ENCODE results near the gene ZNF582. TPM values are rescaled to one million over a fixed set of nuclear protein-coding genes. Genes with fewer than 3 reads are reported as not detected.
A peak's percentile ranks its signal among the peaks of the same experiment; 100 is the strongest.
"Not testable (repeated sequence)": the region's sequence is repeated elsewhere in the genome, so short reads cannot be mapped to it uniquely, and the experiment has no call there.

Gene ZNF582
- total RNA-seq, 6 donors from 2014 or later = 2.1 to 11.9 (median 2.7) TPM

- Histone ChIP-seq H3K9me3 (no peaks in the 10 kb centered on the region), H3K27ac (no peak overlapping the region), H3K36me3 (no peaks in the 10 kb centered on the region), H3K27me3 (no peaks in the 10 kb centered on the region), H3K4me1 (no peaks in the 10 kb centered on the region), H3K4me3 (no peak overlapping the region)
- no peak for DNase-seq
- 76 to 81% methylated on average over 7 of the region's 7 CpGs for WGBS, 2 donors
- no peak for ATAC-seq (ENCODE audit: low FRiP score in 2 of 2)
- no peak for TF ChIP-seq EP300 (IDR thresholded peaks at IDR 0.05)
- TF ChIP-seq, protein P1, sequence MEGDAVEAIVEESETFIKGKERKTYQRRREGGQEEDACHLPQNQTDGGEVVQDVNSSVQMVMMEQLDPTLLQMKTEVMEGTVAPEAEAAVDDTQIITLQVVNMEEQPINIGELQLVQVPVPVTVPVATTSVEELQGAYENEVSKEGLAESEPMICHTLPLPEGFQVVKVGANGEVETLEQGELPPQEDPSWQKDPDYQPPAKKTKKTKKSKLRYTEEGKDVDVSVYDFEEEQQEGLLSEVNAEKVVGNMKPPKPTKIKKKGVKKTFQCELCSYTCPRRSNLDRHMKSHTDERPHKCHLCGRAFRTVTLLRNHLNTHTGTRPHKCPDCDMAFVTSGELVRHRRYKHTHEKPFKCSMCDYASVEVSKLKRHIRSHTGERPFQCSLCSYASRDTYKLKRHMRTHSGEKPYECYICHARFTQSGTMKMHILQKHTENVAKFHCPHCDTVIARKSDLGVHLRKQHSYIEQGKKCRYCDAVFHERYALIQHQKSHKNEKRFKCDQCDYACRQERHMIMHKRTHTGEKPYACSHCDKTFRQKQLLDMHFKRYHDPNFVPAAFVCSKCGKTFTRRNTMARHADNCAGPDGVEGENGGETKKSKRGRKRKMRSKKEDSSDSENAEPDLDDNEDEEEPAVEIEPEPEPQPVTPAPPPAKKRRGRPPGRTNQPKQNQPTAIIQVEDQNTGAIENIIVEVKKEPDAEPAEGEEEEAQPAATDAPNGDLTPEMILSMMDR (IDR thresholded peaks at IDR 0.05) = no peak
Measured at GRCh38 chr19:56347163-56347778, 46.1 kb downstream of the ZNF582 start.

GRCh38 chr19:56341948-56342347, 51.4 kb downstream of the ZNF582 start:
- no peak for TF ChIP-seq EP300 (IDR thresholded peaks at IDR 0.05)
- no peak for TF ChIP-seq POLR2A (IDR thresholded peaks at IDR 0.05)
- no peak for TF ChIP-seq POLR2AphosphoS5 (IDR thresholded peaks at IDR 0.05)
- TF ChIP-seq, protein P1 (IDR thresholded peaks at IDR 0.05) = no peak

DNA sequence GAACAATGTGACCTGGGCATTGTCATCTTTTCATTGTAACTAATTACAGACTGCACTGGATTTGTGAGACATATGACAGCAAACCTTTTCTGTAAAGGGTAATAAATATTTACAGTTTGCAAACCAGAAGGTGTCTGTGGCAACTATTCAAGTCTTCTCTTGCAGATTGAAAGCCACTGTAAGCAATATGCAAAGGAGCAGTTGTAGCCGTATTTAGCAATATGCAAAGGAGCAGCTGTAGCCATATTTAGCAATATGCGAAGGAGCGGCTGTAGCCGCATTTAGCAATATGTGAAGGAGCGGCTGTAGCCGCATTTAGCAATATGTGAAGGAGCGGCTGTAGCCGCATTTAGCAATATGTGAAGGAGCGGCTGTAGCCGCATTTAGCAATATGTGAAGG, 54.3 kb downstream of the ZNF582 start:
- not testable (repeated sequence) for DNase-seq

More at GRCh38 chr19:56341948-56342347, 51.4 kb downstream of the ZNF582 start:
- ATAC-seq (ENCODE audit: low FRiP score in 2 of 2) (no peak), DNase-seq (no peak)
- H3K9me3 ChIP-seq = no peaks in the 10 kb centered on the region
- no peak overlapping the region for H3K27ac ChIP-seq
- H3K27me3 ChIP-seq = no peaks in the 10 kb centered on the region
- no peaks in the 10 kb centered on the region for H3K36me3 ChIP-seq
- no peaks in the 10 kb centered on the region for H3K4me1 ChIP-seq
- no peak overlapping the region for H3K4me3 ChIP-seq

GRCh38 chr19:56337077-56337476, 56.3 kb downstream of the ZNF582 start:
- not testable (repeated sequence) for H3K36me3 ChIP-seq; H3K4me3 ChIP-seq; ATAC-seq (ENCODE audit: low FRiP score in 2 of 2); H3K27me3 ChIP-seq; H3K27ac ChIP-seq; H3K9me3 ChIP-seq; H3K4me1 ChIP-seq
- 76 to 86% methylated on average over 8 of the region's 8 CpGs for WGBS, 2 donors
- DNase-seq = peak in 1 of 2 donors; percentile 24

More for the DNA sequence above, 54.3 kb downstream of the ZNF582 start:
- not testable (repeated sequence) for H3K9me3 ChIP-seq; H3K27me3 ChIP-seq; H3K4me3 ChIP-seq; H3K36me3 ChIP-seq; H3K27ac ChIP-seq; H3K4me1 ChIP-seq; ATAC-seq (ENCODE audit: low FRiP score in 2 of 2)
- whole genome bisulfite sequencing, 2 donors = 88 to 97% methylated on average over 8 of the region's 10 CpGs

DNA sequence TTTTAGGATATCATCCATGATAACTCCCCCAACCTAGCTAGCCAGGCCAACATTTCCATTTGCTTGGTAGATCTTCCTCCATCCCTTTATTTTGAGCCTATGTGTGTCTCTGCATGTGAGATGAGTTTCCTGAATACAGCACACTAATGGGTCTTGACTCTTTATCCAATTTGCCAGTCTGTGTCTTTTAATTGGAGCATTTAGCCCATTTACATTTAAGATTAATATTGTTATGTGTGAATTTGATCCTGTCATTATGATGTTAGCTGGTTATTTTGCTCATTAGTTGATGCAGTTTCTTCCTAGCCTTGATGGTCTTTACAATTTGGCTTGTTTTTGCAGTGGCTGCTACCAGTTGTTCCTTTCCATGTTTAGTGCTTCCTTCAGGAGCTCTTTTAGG, 58.0 kb downstream of the ZNF582 start:
- not testable (repeated sequence) for H3K4me1 ChIP-seq; H3K27me3 ChIP-seq; H3K4me3 ChIP-seq; H3K36me3 ChIP-seq; H3K27ac ChIP-seq; ATAC-seq (ENCODE audit: low FRiP score in 2 of 2); DNase-seq; H3K9me3 ChIP-seq

GRCh38 chr19:56333506-56333905, 59.8 kb downstream of the ZNF582 start:
- H3K9me3 ChIP-seq = peaks cover 0 to 4% (median 0%) of the 10 kb centered on the region in 4 donors
- no peaks in the 10 kb centered on the region for H3K27me3 ChIP-seq
- no peaks in the 10 kb centered on the region for H3K4me1 ChIP-seq
- no peaks in the 10 kb centered on the region for H3K36me3 ChIP-seq
- no peak for TF ChIP-seq POLR2A (IDR thresholded peaks at IDR 0.05)
- TF ChIP-seq, protein P1 (IDR thresholded peaks at IDR 0.05) = peak; percentile 34 to 74 (median 48)
- no peak overlapping the region for H3K4me3 ChIP-seq
- no peak overlapping the region for H3K27ac ChIP-seq
- peak in 1 of 2 donors; percentile 64 for ATAC-seq (ENCODE audit: low FRiP score in 2 of 2)
- peak in 1 of 2 donors; percentile 26 for DNase-seq

Other genes starting within 250 kb of the ZNF582 start
- not detected for gene GALP, start 217.5 kb downstream of the ZNF582 start, total RNA-seq
- gene ZSCAN5B, start 195.8 kb downstream of the ZNF582 start, total RNA-seq = not detected
- gene ZSCAN5C, start 191.3 kb downstream of the ZNF582 start, total RNA-seq = not detected
- gene EDDM13, start 120.8 kb downstream of the ZNF582 start, total RNA-seq = 1 to 10 TPM in 1 of 6 donors, under 1 TPM in 1, not detected in 4; 0.89 to 1.2 TPM
- gene ZSCAN5A, start 78.7 kb downstream of the ZNF582 start, total RNA-seq = 10 to 100 TPM in 4 of 6 donors, 1 to 10 TPM in 2; 6.2 to 18.6 (median 11.3) TPM
- 10 to 100 TPM in 1 of 6 donors, 1 to 10 TPM in 5; 3.7 to 21.5 (median 6.9) TPM for gene ZNF583, start 10.8 kb upstream of the ZNF582 start, total RNA-seq
- gene ZNF667, start 83.8 kb upstream of the ZNF582 start, total RNA-seq = 1 to 10 TPM; 1.1 to 3.6 (median 1.9) TPM
- 1 to 10 TPM; 2.6 to 7.3 (median 4.4) TPM for gene ZNF471, start 114.3 kb upstream of the ZNF582 start, total RNA-seq
- 10 to 100 TPM in 1 of 6 donors, 1 to 10 TPM in 5; 3.1 to 12.0 (median 6.2) TPM for gene ZFP28, start 145.4 kb upstream of the ZNF582 start, total RNA-seq
- gene ZNF470, start 173.9 kb upstream of the ZNF582 start, total RNA-seq = 1 to 10 TPM; 1.8 to 4.6 (median 3.3) TPM
- gene ZNF71, start 201.8 kb upstream of the ZNF582 start, total RNA-seq = 10 to 100 TPM in 2 of 6 donors, 1 to 10 TPM in 4; 4.0 to 11.5 (median 7.4) TPM
- gene SMIM17, start 249.6 kb upstream of the ZNF582 start, total RNA-seq = under 1 TPM in 2 of 6 donors, not detected in 4; 0.29 to 0.30 TPM